Upper lobe of left lung (tissue), 4 donors: ENCODE results near the gene PTPRN2.

Source experiments
- CTCF ChIP-seq, 6 experiments: fragments of 450-650 bp in 4 of 6; fragments of 200-600 bp in 2 of 6; sonication (generic) in 2 of 6; IDR thresholded peaks; one replicate each; pipeline ENCODE4 v1.5.1; 2016 to 2019; ENCODE audit warnings: antibody characterized with exemption in 6 of 6
- POLR2A ChIP-seq, 4 donors: fragments of 450-650 bp; IDR thresholded peaks; one replicate each; pipeline ENCODE4 v1.5.1; 2016 to 2017; ENCODE audit warnings: antibody characterized with exemption in 4 of 4, mild to moderate bottlenecking in 2 of 4

GRCh38 chr7:158494162-158494586, 93.4 kb downstream of the PTPRN2 start:
- TF ChIP-seq CTCF (IDR thresholded peaks at IDR 0.05) (no peak), POLR2A (IDR thresholded peaks at IDR 0.05) (no peak)
